H9 (cell line): ENCODE data around the gene MOCS3. TPM values are rescaled to one million over a fixed set of nuclear protein-coding genes. Genes with fewer than 3 reads are reported as not detected.

Experiments used
- DNase-seq: peaks from one replicate; pipeline ENCODE4 v3.0.0-alpha.2; 2017
- H2AFZ ChIP-seq: one replicate; pipeline ENCODE4 v1.6.1; 2013; ENCODE audit warnings: mild to moderate bottlenecking, low read length, control low read depth, moderate library complexity
- H2AK5ac ChIP-seq: 2 replicates; pipeline ENCODE4 v1.6.1; 2013; ENCODE audit warnings: low read length, control low read depth, mixed read lengths; ENCODE audit not compliant: insufficient read length
- H2BK120ac ChIP-seq: one replicate; pipeline ENCODE4 v1.6.1; 2013; ENCODE audit warnings: low read depth, mild to moderate bottlenecking, low read length, control low read depth, inconsistent platforms; ENCODE audit not compliant: poor library complexity, severe bottlenecking
- H2BK12ac ChIP-seq: 2 replicates; pipeline ENCODE4 v1.6.1; 2013; ENCODE audit warnings: low read length, control low read depth, mixed read lengths, low read depth; ENCODE audit not compliant: insufficient read length
- H2BK15ac ChIP-seq: 2 replicates; pipeline ENCODE4 v1.6.1; 2013; ENCODE audit warnings: low read depth, low read length, control low read depth
- H2BK20ac ChIP-seq: one replicate; pipeline ENCODE4 v1.6.1; 2013; ENCODE audit warnings: low read depth, mild to moderate bottlenecking, low read length, control low read depth, inconsistent platforms; ENCODE audit not compliant: poor library complexity, severe bottlenecking
- H2BK5ac ChIP-seq: 2 replicates; pipeline ENCODE4 v1.6.1; 2013; ENCODE audit warnings: low read length, control low read depth, mixed read lengths; ENCODE audit not compliant: insufficient read length
- H3K14ac ChIP-seq: 2 replicates; pipeline ENCODE4 v1.6.1; 2013; ENCODE audit warnings: low read length, control low read depth; ENCODE audit not compliant: insufficient read depth
- H3K18ac ChIP-seq: 2 replicates; pipeline ENCODE4 v1.6.1; 2013; ENCODE audit warnings: low read depth, mild to moderate bottlenecking, mixed read lengths, low read length, control low read depth; ENCODE audit not compliant: insufficient read length
- H3K23ac ChIP-seq: 2 replicates; pipeline ENCODE4 v1.6.1; 2013; ENCODE audit warnings: low read length, control low read depth, mixed read lengths, low read depth; ENCODE audit not compliant: insufficient read length
- H3K23me2 ChIP-seq: 2 replicates; pipeline ENCODE4 v1.6.1; 2013; ENCODE audit warnings: low read depth, mild to moderate bottlenecking, mixed read lengths, low read length, control low read depth; ENCODE audit not compliant: insufficient read length, poor library complexity, severe bottlenecking
- H3K27ac ChIP-seq: 2 replicates; pipeline ENCODE4 v1.5.1; 2013; ENCODE audit warnings: low read length, control low read depth, mixed read lengths, low read depth; ENCODE audit not compliant: insufficient read length
- H3K27me3 ChIP-seq: 2 replicates; pipeline ENCODE4 v1.6.1; 2013; ENCODE audit warnings: low read length, control low read depth, inconsistent platforms; ENCODE audit not compliant: insufficient read depth
- H3K4ac ChIP-seq: 2 replicates; pipeline ENCODE4 v1.6.1; 2013; ENCODE audit warnings: low read depth, mild to moderate bottlenecking, control low read depth, inconsistent platforms, low read length, moderate library complexity
- H3K4me1 ChIP-seq: 2 replicates; pipeline ENCODE4 v1.6.1; 2013; ENCODE audit warnings: low read length, control low read depth, inconsistent platforms; ENCODE audit not compliant: insufficient read depth
- H3K4me2 ChIP-seq: 2 replicates; pipeline ENCODE4 v1.6.1; 2013; ENCODE audit warnings: low read length, control low read depth, mixed read lengths; ENCODE audit not compliant: insufficient read length, insufficient read depth
- H3K56ac ChIP-seq: 2 replicates; pipeline ENCODE4 v1.6.1; 2013; ENCODE audit warnings: low read depth, mild to moderate bottlenecking, mixed read lengths, low read length, control low read depth; ENCODE audit not compliant: insufficient read length
- H3K79me1 ChIP-seq: 2 replicates; pipeline ENCODE4 v1.6.1; 2013; ENCODE audit warnings: low read depth, mild to moderate bottlenecking, moderate library complexity, low read length, control low read depth, inconsistent platforms; ENCODE audit not compliant: insufficient read depth, poor library complexity, severe bottlenecking
- H3K79me2 ChIP-seq: 2 replicates; pipeline ENCODE4 v1.6.1; 2013; ENCODE audit warnings: low read length, control low read depth, inconsistent platforms; ENCODE audit not compliant: insufficient read depth
- H3K9ac ChIP-seq: 2 replicates; pipeline ENCODE4 v1.6.1; 2013; ENCODE audit warnings: low read length, control low read depth, mixed read lengths; ENCODE audit not compliant: insufficient read length; ENCODE audit errors: extremely low read depth
- H3K9me3 ChIP-seq: one replicate; pipeline ENCODE4 v1.6.1; 2013; ENCODE audit warnings: low read depth, low read length, inconsistent platforms; ENCODE audit not compliant: control insufficient read depth
- H3T11ph ChIP-seq: one replicate; pipeline ENCODE4 v1.6.1; 2013; ENCODE audit warnings: mild to moderate bottlenecking, low read length, control low read depth, inconsistent platforms
- H4K20me1 ChIP-seq: one replicate; pipeline ENCODE4 v1.6.1; 2013; ENCODE audit not compliant: control insufficient read depth, insufficient read length, insufficient read depth
- H4K5ac ChIP-seq: 2 replicates; pipeline ENCODE4 v1.6.1; 2013; ENCODE audit warnings: low read depth, mild to moderate bottlenecking, mixed read lengths, low read length, control low read depth; ENCODE audit not compliant: insufficient read length
- H4K8ac ChIP-seq: replicated peaks from 2 replicates; pipeline ENCODE4 v1.6.1; 2013; ENCODE audit warnings: low read length, control low read depth, mixed read lengths, low read depth; ENCODE audit not compliant: insufficient read length
- H4K91ac ChIP-seq: 2 replicates; pipeline ENCODE4 v1.6.1; 2013; ENCODE audit warnings: low read depth, mild to moderate bottlenecking, moderate library complexity, mixed read lengths, low read length, control low read depth; ENCODE audit not compliant: insufficient read length
- H3K27ac Mint-ChIP-seq, 3 experiments: 2 replicates in 2 of 3; 3 replicates in 1 of 3; pipeline ENCODE4 v1.8.0; 2020 to 2021; ENCODE audit warnings: mixed read lengths in 3 of 3, mild to moderate bottlenecking in 1 of 3, moderate library complexity in 1 of 3
- H3K27me3 Mint-ChIP-seq: 2 replicates; pipeline ENCODE4 v1.8.0; 2021; ENCODE audit warnings: low read depth, mild to moderate bottlenecking, moderate library complexity, mixed read lengths
- H3K36me3 Mint-ChIP-seq, 3 experiments: 2 replicates in 2 of 3; 3 replicates in 1 of 3; pipeline ENCODE4 v1.8.0; 2020 to 2021; ENCODE audit warnings: low read depth in 3 of 3, mixed read lengths in 3 of 3; ENCODE audit not compliant: insufficient read depth in 1 of 3
- H3K4me1 Mint-ChIP-seq, 2 experiments: 2 replicates each; pipeline ENCODE4 v1.8.0; 2020; ENCODE audit warnings: mixed read lengths in 2 of 2
- H3K4me3 Mint-ChIP-seq, 2 experiments: 2 replicates in 1 of 2; 3 replicates in 1 of 2; pipeline ENCODE4 v1.8.0; 2020 to 2021; ENCODE audit warnings: mild to moderate bottlenecking in 2 of 2, mixed read lengths in 2 of 2, moderate library complexity in 1 of 2
- H3K9me3 Mint-ChIP-seq, 2 experiments: 2 replicates in 1 of 2; 3 replicates in 1 of 2; pipeline ENCODE4 v1.8.0; 2020; ENCODE audit warnings: mild to moderate bottlenecking in 2 of 2, mixed read lengths in 2 of 2, moderate library complexity in 1 of 2
- CTCF ChIP-seq: fragments of 200-600 bp; sonication (generic); conservative IDR thresholded peaks from 3 replicates; pipeline ENCODE4 v1.8.0; 2021; ENCODE audit warnings: antibody characterized with exemption, mild to moderate bottlenecking
- WGBS: extraction: QIAGEN DNeasy Blood & Tissue Kit; methylation state at CpG from one replicate; pipeline ENCODE4 v1.1.7; 2013; ENCODE audit warnings: missing lambda C conversion rate, low lambda C conversion rate, mixed read lengths; ENCODE audit not compliant: insufficient read length; ENCODE audit errors: extremely low coverage; 5-methylcytosine and 5-hydroxymethylcytosine counted together
- total RNA-seq: library from RNA; stranded (reverse); gene quantifications from 2 replicates; pipeline ENCODE4 v1.2.1, GENCODE V29; 2021

The MOCS3 gene
- total RNA-seq, 1 experiment from 2014 or later, result 9.0 TPM

GRCh38 chr20:50911716-50912115 lies 46.9 kb upstream of the MOCS3 start:
- Histone ChIP-seq H3K27ac (no peak overlapping the region), H3K4me1 (peaks cover 2% of the 10 kb centered on the region; the same call in 1 of the 2 replicates), H3T11ph (no peak overlapping the region), H3K79me2 (peaks cover 79% of the 10 kb centered on the region; the same call in 1 of the 2 replicates), H3K23ac (no peak overlapping the region), H4K91ac (no peak overlapping the region), H2BK120ac (no peak overlapping the region), H2BK5ac (no peak overlapping the region), H4K5ac (no peak overlapping the region), H2BK20ac (no peak overlapping the region), H3K9ac (no peak overlapping the region), H3K9me3 (no peaks in the 10 kb centered on the region), H3K14ac (no peak overlapping the region), H3K4ac (no peak overlapping the region), H2AFZ (no peak overlapping the region), H2BK15ac (no peak overlapping the region), H4K8ac (no peak overlapping the region), H4K20me1 (no peaks in the 10 kb centered on the region), H2BK12ac (no peak overlapping the region), H3K56ac (no peak overlapping the region), H3K18ac (no peak overlapping the region), H2AK5ac (no peak overlapping the region), H3K4me2 (no peak overlapping the region), H3K27me3 (no peaks in the 10 kb centered on the region), H3K23me2 (no peaks in the 10 kb centered on the region), H3K79me1 (no peaks in the 10 kb centered on the region)
- H3K4me3 Mint-ChIP-seq, result no peak overlapping the region
- DNase-seq, result no peak
- H3K36me3 Mint-ChIP-seq, result peaks cover 11 to 69% (median 54%) of the 10 kb centered on the region in 3 experiments; a peak in 6 of 7 replicates
- no CpG with 5 or more reads among the region's 1 CpG for WGBS
- H3K4me1 Mint-ChIP-seq, result peaks cover 55 to 57% of the 10 kb centered on the region in 2 experiments
- H3K27ac Mint-ChIP-seq, result peak overlapping the region in 1 of 3 experiments; percentile 26; a peak in 2 of 7 replicates
- no peak for TF ChIP-seq CTCF
- H3K27me3 Mint-ChIP-seq, result no peaks in the 10 kb centered on the region
- H3K9me3 Mint-ChIP-seq, result no peaks in the 10 kb centered on the region
